Naive B cell (primary cell): ENCODE data around the gene MUC21. TPM values are rescaled to one million over a fixed set of nuclear protein-coding genes. Genes with fewer than 3 reads are reported as not detected.

ENCODE experiments used
- ATAC-seq, 2 donors: fragments of 150-1000 bp; cut with Tn5 transposase; 2 replicates each; pipeline ENCODE4 v1.10.0; 2021; ENCODE audit warnings: low read depth in 2 of 2, mild to moderate bottlenecking in 2 of 2, moderate library complexity in 2 of 2
- DNase-seq: peaks from one replicate; pipeline ENCODE4 v3.0.0; 2022
- H3K27ac Mint-ChIP-seq, 6 donors: one replicate each; pipeline ENCODE4 v1.8.0; 2020 to 2022; ENCODE audit warnings: mild to moderate bottlenecking in 6 of 6, mixed read lengths in 6 of 6, moderate library complexity in 5 of 6, inconsistent platforms in 2 of 6
- H3K27me3 Mint-ChIP-seq, 3 donors: one replicate each; pipeline ENCODE4 v1.8.0; 2021 to 2022; ENCODE audit warnings: mixed read lengths in 3 of 3, mild to moderate bottlenecking in 1 of 3
- H3K36me3 Mint-ChIP-seq, 2 donors: one replicate each; pipeline ENCODE4 v1.8.0; 2020 to 2022; ENCODE audit warnings: mixed read lengths in 2 of 2, inconsistent platforms in 1 of 2, mild to moderate bottlenecking in 1 of 2
- H3K4me1 Mint-ChIP-seq, 3 donors: one replicate each; pipeline ENCODE4 v1.8.0; 2020 to 2022; ENCODE audit warnings: mixed read lengths in 3 of 3, inconsistent platforms in 1 of 3, mild to moderate bottlenecking in 1 of 3, moderate library complexity in 1 of 3
- H3K4me3 Mint-ChIP-seq, 8 donors: one replicate each; pipeline ENCODE4 v1.8.0; 2020 to 2022; ENCODE audit warnings: mild to moderate bottlenecking in 8 of 8, mixed read lengths in 8 of 8, moderate library complexity in 8 of 8, inconsistent platforms in 2 of 8
- H3K9me3 Mint-ChIP-seq, 7 donors: one replicate each; pipeline ENCODE4 v1.8.0; 2020 to 2022; ENCODE audit warnings: mixed read lengths in 7 of 7, mild to moderate bottlenecking in 5 of 7, inconsistent platforms in 2 of 7, moderate library complexity in 1 of 7
- polyA plus RNA-seq, 6 donors: library from polyadenylated mRNA; unstranded; fragments of 300-500 nt; fragmentation: Illumina TruSeq; gene quantifications; one replicate each; pipeline ENCODE4 v1.2.3, GENCODE V29; 2021; ENCODE audit warnings: low read depth in 6 of 6

MUC21 gene
- polyA plus RNA-seq, result not detected

DNA sequence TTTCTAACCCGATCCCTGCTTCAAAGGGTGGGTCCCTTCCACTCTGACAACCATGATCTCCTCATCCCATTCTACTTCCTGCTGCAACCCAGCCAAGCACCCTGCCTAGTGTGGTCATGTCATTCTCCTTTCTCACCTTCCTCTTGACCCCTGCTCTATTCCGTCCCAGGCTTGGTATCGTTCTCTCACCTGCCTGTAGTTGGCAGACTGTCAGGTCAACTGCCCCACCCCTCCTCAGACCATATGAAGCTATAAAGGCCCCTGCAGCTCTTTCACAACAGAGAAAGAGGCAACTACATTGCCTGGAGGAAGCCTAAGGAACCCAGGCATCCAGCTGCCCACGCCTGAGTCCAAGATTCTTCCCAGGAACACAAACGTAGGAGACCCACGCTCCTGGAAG, at the start of gene MUC21:
Gene MUC21 (plus strand): TSS at position 280 of the 400 bp plus-strand sequence. CDS start 241 bp downstream, outside the sequence.
- peaks cover 0 to 4% of the 10 kb centered on the region in 2 donors for H3K36me3 Mint-ChIP-seq
- H3K27ac Mint-ChIP-seq, result no peak within 1 kb of the TSS
- peaks cover 0 to 5% (median 0%) of the 10 kb centered on the region in 3 donors for H3K4me1 Mint-ChIP-seq

DNA sequence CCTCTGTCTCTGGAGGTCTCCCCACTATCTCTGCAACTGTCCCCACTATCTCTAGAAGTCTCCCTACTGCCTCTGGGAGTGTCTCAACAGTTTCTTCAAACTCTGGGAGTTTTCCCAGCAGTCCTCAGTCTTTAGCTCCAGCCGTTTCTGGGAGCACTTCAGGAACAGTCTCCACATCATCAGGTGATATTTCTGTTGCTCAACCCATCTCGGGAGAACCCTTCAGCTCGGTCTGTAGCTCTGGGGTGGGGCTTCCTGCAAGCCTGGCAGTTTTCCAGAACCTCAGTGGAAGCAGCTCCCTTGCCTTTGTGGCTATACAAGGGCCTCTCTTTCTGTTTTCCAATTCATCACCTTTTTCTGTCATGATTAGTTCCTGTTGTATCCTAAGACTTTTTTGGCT, 48.5 kb upstream of the MUC21 start:
- Mint-ChIP-seq H3K27ac (no peak overlapping the region), H3K4me3 (no peak overlapping the region), H3K9me3 (no peaks in the 10 kb centered on the region), H3K4me1 (peaks cover 0 to 6% (median 0%) of the 10 kb centered on the region in 3 donors), H3K36me3 (no peaks in the 10 kb centered on the region), H3K27me3 (peaks cover 5 to 51% (median 44%) of the 10 kb centered on the region in 3 donors)
- no peak for ATAC-seq
- DNase-seq, result no peak

More for the DNA sequence above, at the start of gene MUC21:
- ATAC-seq (no peak), DNase-seq (no peak)
- H3K9me3 Mint-ChIP-seq, result no peaks in the 10 kb centered on the region
- H3K27me3 Mint-ChIP-seq, result peaks cover 46 to 63% (median 47%) of the 10 kb centered on the region in 3 donors
- no peak within 1 kb of the TSS for H3K4me3 Mint-ChIP-seq

GRCh38 chr6:30937265-30937664, 46.3 kb upstream of the MUC21 start:
- ATAC-seq (no peak), DNase-seq (no peak)
- Mint-ChIP-seq H3K36me3 (no peaks in the 10 kb centered on the region), H3K27me3 (peaks cover 11 to 73% (median 66%) of the 10 kb centered on the region in 3 donors), H3K4me3 (no peak overlapping the region), H3K4me1 (peaks cover 0 to 6% (median 0%) of the 10 kb centered on the region in 3 donors), H3K9me3 (no peaks in the 10 kb centered on the region), H3K27ac (no peak overlapping the region)

GRCh38 chr6:30938730-30939129, 44.8 kb upstream of the MUC21 start:
- H3K36me3 Mint-ChIP-seq, result no peaks in the 10 kb centered on the region
- H3K4me1 Mint-ChIP-seq, result peaks cover 5 to 9% (median 6%) of the 10 kb centered on the region in 3 donors
- no peaks in the 10 kb centered on the region for H3K9me3 Mint-ChIP-seq
- H3K27me3 Mint-ChIP-seq, result peaks cover 25 to 87% (median 76%) of the 10 kb centered on the region in 3 donors
- ATAC-seq, result no peak
- H3K27ac Mint-ChIP-seq, result peak overlapping the region in 1 of 6 donors; percentile 37
- no peak for DNase-seq
- H3K4me3 Mint-ChIP-seq, result peak overlapping the region in 1 of 8 donors; percentile 25

GRCh38 chr6:30939473-30939872, 44.0 kb upstream of the MUC21 start:
- ATAC-seq, result no peak
- H3K36me3 Mint-ChIP-seq, result no peaks in the 10 kb centered on the region
- no peak overlapping the region for H3K27ac Mint-ChIP-seq
- no peaks in the 10 kb centered on the region for H3K9me3 Mint-ChIP-seq
- peaks cover 31 to 94% (median 83%) of the 10 kb centered on the region in 3 donors for H3K27me3 Mint-ChIP-seq
- H3K4me3 Mint-ChIP-seq, result no peak overlapping the region
- no peak for DNase-seq
- H3K4me1 Mint-ChIP-seq, result peaks cover 5 to 9% (median 6%) of the 10 kb centered on the region in 3 donors

- peaks cover 5 to 9% (median 6%) of the 10 kb centered on the region in 3 donors for H3K4me1 Mint-ChIP-seq
- H3K27me3 Mint-ChIP-seq, result peaks cover 37 to 93% (median 78%) of the 10 kb centered on the region in 3 donors
- no peaks in the 10 kb centered on the region for H3K9me3 Mint-ChIP-seq
- no peak for DNase-seq
- H3K27ac Mint-ChIP-seq, result peak within 1 kb of the TSS in 2 of 6 donors; percentile 61 to 76
- H3K4me3 Mint-ChIP-seq, result peak within 1 kb of the TSS in 1 of 8 donors; percentile 38
- no peak for ATAC-seq
- H3K36me3 Mint-ChIP-seq, result no peaks in the 10 kb centered on the region
These were observed 43.0 kb upstream of the MUC21 start, which contains the start of gene MUCL3 for GRCh38 chr6:30940361-30940986. Gene MUCL3, plus strand, starts transcription at chr6:30940973. Its CDS starts 27 bp downstream, at chr6:30941000.

GRCh38 chr6:30942338-30943060, 41.0 kb upstream of the MUC21 start:
- peaks cover 5 to 9% (median 6%) of the 10 kb centered on the region in 3 donors for H3K4me1 Mint-ChIP-seq
- DNase-seq (no peak), ATAC-seq (no peak)
- H3K4me3 Mint-ChIP-seq, result peak overlapping the region in 1 of 8 donors; percentile 58
- no peak overlapping the region for H3K27ac Mint-ChIP-seq
- peaks cover 1 to 5% of the 10 kb centered on the region in 2 donors for H3K36me3 Mint-ChIP-seq
- H3K9me3 Mint-ChIP-seq, result no peaks in the 10 kb centered on the region
- H3K27me3 Mint-ChIP-seq, result peaks cover 53 to 92% (median 65%) of the 10 kb centered on the region in 3 donors

- peaks cover 5 to 17% of the 10 kb centered on the region in 2 donors for H3K36me3 Mint-ChIP-seq
- ATAC-seq (no peak), DNase-seq (no peak)
- H3K4me3 Mint-ChIP-seq, result no peak overlapping the region
- peaks cover 59 to 93% (median 69%) of the 10 kb centered on the region in 3 donors for H3K27me3 Mint-ChIP-seq
- no peak overlapping the region for H3K27ac Mint-ChIP-seq
- peaks cover 4 to 9% (median 8%) of the 10 kb centered on the region in 3 donors for H3K4me1 Mint-ChIP-seq
- H3K9me3 Mint-ChIP-seq, result peaks cover 0 to 3% (median 0%) of the 10 kb centered on the region in 7 donors
These were observed 39.5 kb upstream of the MUC21 start for GRCh38 chr6:30944051-30944450.

DNA sequence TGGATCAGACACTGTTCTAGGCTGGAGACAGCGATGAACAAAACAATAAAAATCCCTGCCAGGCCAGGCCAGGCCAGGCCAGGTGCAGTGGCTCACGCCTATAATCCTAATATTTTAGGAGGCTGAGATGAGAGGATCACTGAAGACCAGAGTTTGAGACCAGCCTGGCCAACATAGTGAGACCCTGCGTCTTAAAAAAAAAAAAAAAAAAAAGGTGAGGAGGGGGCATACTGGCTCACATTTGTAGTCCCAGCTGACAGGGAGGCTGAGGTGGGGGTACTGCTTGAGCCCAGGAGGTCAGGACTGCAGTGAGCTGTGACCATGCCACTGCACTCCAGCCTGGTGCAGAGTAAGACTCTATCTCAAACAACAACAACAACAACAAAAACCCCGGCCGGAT, 38.2 kb upstream of the MUC21 start:
- H3K4me3 Mint-ChIP-seq, result no peak overlapping the region
- ATAC-seq (no peak), DNase-seq (no peak)
- peaks cover 0 to 9% (median 8%) of the 10 kb centered on the region in 3 donors for H3K4me1 Mint-ChIP-seq
- H3K27ac Mint-ChIP-seq, result no peak overlapping the region
- H3K36me3 Mint-ChIP-seq, result peaks cover 5 to 29% of the 10 kb centered on the region in 2 donors
- H3K27me3 Mint-ChIP-seq, result peaks cover 65 to 97% (median 72%) of the 10 kb centered on the region in 3 donors
- H3K9me3 Mint-ChIP-seq, result peaks cover 0 to 3% (median 0%) of the 10 kb centered on the region in 7 donors

DNA sequence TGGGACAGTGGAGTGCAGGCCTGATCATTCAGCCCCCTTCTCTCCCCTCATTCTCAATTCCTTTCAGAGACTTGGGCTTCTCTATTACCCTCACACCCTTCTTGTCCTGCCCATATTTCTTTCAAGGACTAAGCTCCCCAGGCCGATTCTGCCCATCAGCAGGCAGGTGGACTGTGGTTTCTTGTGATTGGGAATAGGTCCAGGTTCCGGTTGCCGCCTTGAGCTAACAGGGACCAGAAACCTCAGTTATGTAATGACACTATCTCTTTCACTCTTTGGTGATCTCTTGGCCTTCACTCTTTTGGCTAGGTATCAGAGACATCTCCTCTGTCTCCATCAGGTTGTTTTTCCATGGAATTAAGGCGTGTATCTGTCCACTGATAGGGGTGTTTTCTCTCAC, 36.3 kb upstream of the MUC21 start:
- H3K27me3 Mint-ChIP-seq, result peaks cover 59 to 98% (median 70%) of the 10 kb centered on the region in 3 donors
- no peak for DNase-seq
- peaks cover 0 to 4% (median 0%) of the 10 kb centered on the region in 7 donors for H3K9me3 Mint-ChIP-seq
- no peak overlapping the region for H3K4me3 Mint-ChIP-seq
- peaks cover 5 to 39% of the 10 kb centered on the region in 2 donors for H3K36me3 Mint-ChIP-seq
- H3K27ac Mint-ChIP-seq, result no peak overlapping the region
- ATAC-seq, result no peak
- H3K4me1 Mint-ChIP-seq, result peaks cover 0 to 9% (median 8%) of the 10 kb centered on the region in 3 donors

- DNase-seq, result no peak
- peaks cover 0 to 3% (median 3%) of the 10 kb centered on the region in 3 donors for H3K4me1 Mint-ChIP-seq
- H3K27ac Mint-ChIP-seq, result no peak overlapping the region
- no peak overlapping the region for H3K4me3 Mint-ChIP-seq
- H3K9me3 Mint-ChIP-seq, result peaks cover 0 to 4% (median 0%) of the 10 kb centered on the region in 7 donors
- H3K27me3 Mint-ChIP-seq, result peaks cover 44 to 91% (median 61%) of the 10 kb centered on the region in 3 donors
- H3K36me3 Mint-ChIP-seq, result peaks cover 5 to 39% of the 10 kb centered on the region in 2 donors
- no peak for ATAC-seq
These were observed 34.7 kb upstream of the MUC21 start for GRCh38 chr6:30948811-30949210.

DNA sequence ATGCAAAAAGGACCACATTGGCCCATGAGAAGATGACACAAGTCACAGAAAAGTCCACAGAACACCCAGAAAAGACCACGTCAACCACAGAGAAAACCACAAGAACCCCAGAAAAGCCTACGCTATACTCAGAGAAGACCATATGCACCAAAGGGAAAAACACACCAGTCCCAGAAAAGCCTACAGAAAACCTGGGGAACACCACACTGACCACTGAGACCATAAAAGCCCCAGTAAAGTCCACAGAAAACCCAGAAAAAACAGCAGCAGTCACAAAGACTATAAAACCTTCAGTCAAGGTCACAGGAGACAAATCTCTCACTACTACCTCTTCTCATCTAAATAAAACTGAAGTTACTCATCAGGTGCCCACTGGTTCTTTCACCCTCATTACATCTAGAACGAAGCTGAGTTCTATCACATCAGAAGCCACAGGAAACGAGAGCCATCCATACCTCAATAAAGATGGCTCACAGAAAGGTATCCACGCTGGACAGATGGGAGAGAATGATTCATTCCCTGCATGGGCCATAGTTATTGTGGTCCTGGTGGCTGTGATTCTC, 31.5 kb upstream of the MUC21 start:
- Mint-ChIP-seq H3K4me3 (peak overlapping the region in 1 of 8 donors; percentile 1), H3K27me3 (peaks cover 21 to 61% (median 55%) of the 10 kb centered on the region in 3 donors), H3K36me3 (peaks cover under 1 to 39% of the 10 kb centered on the region in 2 donors), H3K27ac (peak overlapping the region in 2 of 6 donors; percentile 4 to 27), H3K4me1 (peaks cover 3 to 24% (median 14%) of the 10 kb centered on the region in 3 donors), H3K9me3 (peaks cover 0 to 4% (median 0%) of the 10 kb centered on the region in 7 donors)
- ATAC-seq (no peak), DNase-seq (no peak)
